Suprapubic skin (tissue), 3 donors: Measurements from ENCODE around the gene NIP7.

ENCODE experiments used
- POLR2A ChIP-seq, 2 donors: fragments of 450-650 bp; IDR thresholded peaks; one replicate each; pipeline ENCODE4 v1.6.1; 2017; ENCODE audit warnings: antibody characterized with exemption in 2 of 2, mild to moderate bottlenecking in 2 of 2, moderate library complexity in 2 of 2
- TF ChIP-seq, protein P1 (sequence below), 2 donors: fragments of 200-600 bp in 1 of 2; fragments of 450-650 bp in 1 of 2; sonication (generic) in 1 of 2; IDR thresholded peaks; one replicate each; pipeline ENCODE4 v1.5.1; 2016 to 2019; ENCODE audit warnings: antibody characterized with exemption in 2 of 2, mild to moderate bottlenecking in 1 of 2, moderate library complexity in 1 of 2

DNA sequence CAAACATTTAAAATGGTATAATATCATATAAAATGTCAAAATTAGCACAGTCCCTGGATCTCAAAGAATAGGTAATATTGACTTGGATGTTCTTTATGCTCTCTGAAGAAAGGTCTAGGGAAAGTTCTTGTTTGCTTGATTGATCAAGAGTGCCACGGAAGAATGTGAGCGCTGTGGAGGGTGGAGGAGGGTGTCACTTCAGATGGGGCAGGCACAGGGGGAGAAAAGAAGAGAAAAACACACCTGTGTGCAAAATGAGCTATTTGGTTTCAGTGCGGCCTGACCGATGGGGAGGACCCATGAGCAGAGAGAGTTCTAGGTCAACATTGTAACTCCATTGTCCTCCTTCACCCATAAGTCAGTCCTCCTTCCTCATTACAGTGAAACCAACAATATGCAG lies 37.3 kb upstream of the NIP7 start:
- TF ChIP-seq, protein P1, sequence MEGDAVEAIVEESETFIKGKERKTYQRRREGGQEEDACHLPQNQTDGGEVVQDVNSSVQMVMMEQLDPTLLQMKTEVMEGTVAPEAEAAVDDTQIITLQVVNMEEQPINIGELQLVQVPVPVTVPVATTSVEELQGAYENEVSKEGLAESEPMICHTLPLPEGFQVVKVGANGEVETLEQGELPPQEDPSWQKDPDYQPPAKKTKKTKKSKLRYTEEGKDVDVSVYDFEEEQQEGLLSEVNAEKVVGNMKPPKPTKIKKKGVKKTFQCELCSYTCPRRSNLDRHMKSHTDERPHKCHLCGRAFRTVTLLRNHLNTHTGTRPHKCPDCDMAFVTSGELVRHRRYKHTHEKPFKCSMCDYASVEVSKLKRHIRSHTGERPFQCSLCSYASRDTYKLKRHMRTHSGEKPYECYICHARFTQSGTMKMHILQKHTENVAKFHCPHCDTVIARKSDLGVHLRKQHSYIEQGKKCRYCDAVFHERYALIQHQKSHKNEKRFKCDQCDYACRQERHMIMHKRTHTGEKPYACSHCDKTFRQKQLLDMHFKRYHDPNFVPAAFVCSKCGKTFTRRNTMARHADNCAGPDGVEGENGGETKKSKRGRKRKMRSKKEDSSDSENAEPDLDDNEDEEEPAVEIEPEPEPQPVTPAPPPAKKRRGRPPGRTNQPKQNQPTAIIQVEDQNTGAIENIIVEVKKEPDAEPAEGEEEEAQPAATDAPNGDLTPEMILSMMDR (IDR thresholded peaks at IDR 0.05), result no peak
- no peak for TF ChIP-seq POLR2A (IDR thresholded peaks at IDR 0.05)
